Endothelial cell (in vitro differentiated cells): ENCODE measurements around the gene VLDLR. TPM values are rescaled to one million over a fixed set of nuclear protein-coding genes. Genes with fewer than 3 reads are reported as not detected.

Source experiments
- DNase-seq: peaks from one replicate; pipeline ENCODE4 v3.0.0; 2021; ENCODE audit warnings: low spot score
- H3K27ac Mint-ChIP-seq: one replicate; pipeline ENCODE4 v1.8.0; 2021; ENCODE audit warnings: mixed read lengths, inconsistent platforms; ENCODE audit not compliant: unreplicated experiment
- H3K27me3 Mint-ChIP-seq: one replicate; pipeline ENCODE4 v1.8.0; 2021; ENCODE audit warnings: mild to moderate bottlenecking, moderate library complexity, mixed read lengths, inconsistent platforms; ENCODE audit not compliant: unreplicated experiment
- H3K36me3 Mint-ChIP-seq: one replicate; pipeline ENCODE4 v1.8.0; 2021; ENCODE audit warnings: mild to moderate bottlenecking, low read depth, mixed read lengths, inconsistent platforms; ENCODE audit not compliant: unreplicated experiment
- H3K4me1 Mint-ChIP-seq: one replicate; pipeline ENCODE4 v1.8.0; 2021; ENCODE audit warnings: mild to moderate bottlenecking, mixed read lengths, inconsistent platforms; ENCODE audit not compliant: unreplicated experiment
- H3K4me3 Mint-ChIP-seq: one replicate; pipeline ENCODE4 v1.8.0; 2021; ENCODE audit warnings: mild to moderate bottlenecking, mixed read lengths, inconsistent platforms; ENCODE audit not compliant: unreplicated experiment
- H3K9me3 Mint-ChIP-seq: one replicate; pipeline ENCODE4 v1.8.0; 2021; ENCODE audit warnings: mixed read lengths, inconsistent platforms; ENCODE audit not compliant: unreplicated experiment
- total RNA-seq: library from RNA; stranded (reverse); fragmentation: NEBNext Ultra II Directional; extraction: Animal tissue kit (Norgen Biotek cat#: 25700); gene quantifications from one replicate; pipeline ENCODE4 v1.2.1, GENCODE V29; 2021; ENCODE audit not compliant: unreplicated experiment
- TF ChIP-seq, protein P1 (sequence below): fragments of 200-600 bp; sonication (generic); IDR thresholded peaks from one replicate; pipeline ENCODE4 v1.5.0; 2021; ENCODE audit warnings: antibody characterized with exemption; ENCODE audit not compliant: unreplicated experiment

Gene VLDLR
- total RNA-seq, 1 donor from 2014 or later = 4.4 TPM

DNA sequence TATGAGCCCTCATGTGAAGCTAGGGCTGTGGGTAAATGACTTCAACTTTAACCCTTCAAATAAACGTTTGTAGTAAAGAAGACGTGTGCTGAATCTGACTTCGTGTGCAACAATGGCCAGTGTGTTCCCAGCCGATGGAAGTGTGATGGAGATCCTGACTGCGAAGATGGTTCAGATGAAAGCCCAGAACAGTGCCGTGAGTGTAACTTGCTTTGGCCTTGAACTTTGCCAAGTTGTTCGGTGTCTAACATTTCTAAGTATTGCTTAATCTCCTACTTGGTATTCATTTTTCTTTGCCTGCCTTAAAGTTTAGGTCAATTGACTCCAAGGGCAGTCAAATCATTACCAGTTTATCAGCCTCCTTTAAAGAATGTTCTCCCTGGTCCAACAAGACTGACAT lies 18.2 kb downstream of the VLDLR start:
- TF ChIP-seq, protein P1, sequence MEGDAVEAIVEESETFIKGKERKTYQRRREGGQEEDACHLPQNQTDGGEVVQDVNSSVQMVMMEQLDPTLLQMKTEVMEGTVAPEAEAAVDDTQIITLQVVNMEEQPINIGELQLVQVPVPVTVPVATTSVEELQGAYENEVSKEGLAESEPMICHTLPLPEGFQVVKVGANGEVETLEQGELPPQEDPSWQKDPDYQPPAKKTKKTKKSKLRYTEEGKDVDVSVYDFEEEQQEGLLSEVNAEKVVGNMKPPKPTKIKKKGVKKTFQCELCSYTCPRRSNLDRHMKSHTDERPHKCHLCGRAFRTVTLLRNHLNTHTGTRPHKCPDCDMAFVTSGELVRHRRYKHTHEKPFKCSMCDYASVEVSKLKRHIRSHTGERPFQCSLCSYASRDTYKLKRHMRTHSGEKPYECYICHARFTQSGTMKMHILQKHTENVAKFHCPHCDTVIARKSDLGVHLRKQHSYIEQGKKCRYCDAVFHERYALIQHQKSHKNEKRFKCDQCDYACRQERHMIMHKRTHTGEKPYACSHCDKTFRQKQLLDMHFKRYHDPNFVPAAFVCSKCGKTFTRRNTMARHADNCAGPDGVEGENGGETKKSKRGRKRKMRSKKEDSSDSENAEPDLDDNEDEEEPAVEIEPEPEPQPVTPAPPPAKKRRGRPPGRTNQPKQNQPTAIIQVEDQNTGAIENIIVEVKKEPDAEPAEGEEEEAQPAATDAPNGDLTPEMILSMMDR = no peak
- Mint-ChIP-seq H3K4me3 (no peak overlapping the region), H3K27me3 (no peaks in the 10 kb centered on the region), H3K27ac (no peak overlapping the region), H3K4me1 (no peaks in the 10 kb centered on the region), H3K36me3 (peaks cover 4% of the 10 kb centered on the region), H3K9me3 (no peaks in the 10 kb centered on the region)
- no peak for DNase-seq

DNA sequence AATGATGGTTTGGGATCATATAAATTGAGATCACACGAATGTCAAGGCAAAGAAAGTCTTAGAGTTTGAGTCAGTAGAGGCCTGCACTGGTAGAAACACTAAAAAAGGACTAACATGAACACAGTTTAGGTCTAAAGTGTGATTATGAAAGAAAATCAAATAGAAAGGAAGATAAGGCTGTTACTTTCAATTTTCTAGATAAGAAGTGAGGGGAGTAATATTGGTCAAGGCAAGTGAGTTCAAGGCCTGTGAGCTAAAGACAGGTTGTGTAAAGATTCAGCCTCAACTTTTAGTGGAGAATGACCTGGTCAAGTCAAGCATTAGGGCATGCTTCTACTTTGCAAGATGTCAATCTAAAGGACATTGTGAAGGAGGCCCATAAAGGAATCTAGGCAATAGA lies 19.0 kb downstream of the VLDLR start:
- no peak for DNase-seq
- Mint-ChIP-seq H3K9me3 (no peaks in the 10 kb centered on the region), H3K27ac (no peak overlapping the region), H3K36me3 (peaks cover 4% of the 10 kb centered on the region), H3K4me1 (no peaks in the 10 kb centered on the region), H3K27me3 (no peaks in the 10 kb centered on the region), H3K4me3 (no peak overlapping the region)
- TF ChIP-seq, protein P1 = no peak

DNA sequence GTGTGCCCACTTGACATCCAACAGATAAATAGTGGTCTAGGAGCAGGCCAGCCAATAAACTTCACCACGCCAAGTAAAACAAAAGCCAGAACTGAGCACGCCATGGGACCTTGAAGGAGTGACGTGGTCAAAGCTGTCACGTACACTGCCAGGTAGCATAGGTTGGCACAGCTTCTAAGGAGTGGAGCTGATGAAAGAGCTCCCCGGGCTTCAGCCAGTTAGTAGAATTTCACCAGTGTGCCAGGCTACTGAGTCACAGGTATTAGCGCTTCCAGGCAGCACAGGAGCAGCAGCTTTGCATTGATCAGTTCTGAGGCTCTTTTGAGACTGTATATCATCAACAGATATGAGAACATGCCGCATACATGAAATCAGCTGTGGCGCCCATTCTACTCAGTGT lies 19.4 kb downstream of the VLDLR start:
- H3K9me3 Mint-ChIP-seq = no peaks in the 10 kb centered on the region
- no peak overlapping the region for H3K27ac Mint-ChIP-seq
- no peaks in the 10 kb centered on the region for H3K27me3 Mint-ChIP-seq
- TF ChIP-seq, protein P1 = no peak
- no peak for DNase-seq
- peaks cover 4% of the 10 kb centered on the region for H3K36me3 Mint-ChIP-seq
- H3K4me3 Mint-ChIP-seq = no peak overlapping the region
- H3K4me1 Mint-ChIP-seq = no peaks in the 10 kb centered on the region

DNA sequence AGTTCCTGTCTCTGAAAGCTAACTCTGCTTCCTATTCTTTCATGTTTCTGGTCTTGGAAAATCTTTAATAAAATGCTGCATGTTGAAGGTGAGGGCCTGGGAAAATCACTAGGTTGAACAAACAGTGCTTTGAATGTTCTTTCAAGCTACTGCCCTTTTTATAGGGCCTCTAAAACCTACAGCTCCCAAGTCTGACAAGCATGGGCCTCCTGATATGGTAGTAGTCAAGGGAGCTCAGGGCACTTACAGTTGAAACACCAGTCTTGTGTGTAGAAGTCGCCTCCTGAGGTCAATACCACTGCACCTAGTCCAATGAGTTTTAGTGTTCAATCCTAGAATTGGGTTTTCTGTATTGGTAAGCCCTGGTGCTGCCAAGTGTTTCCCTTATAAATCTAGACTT lies 20.5 kb downstream of the VLDLR start:
- TF ChIP-seq, protein P1 = no peak

DNA sequence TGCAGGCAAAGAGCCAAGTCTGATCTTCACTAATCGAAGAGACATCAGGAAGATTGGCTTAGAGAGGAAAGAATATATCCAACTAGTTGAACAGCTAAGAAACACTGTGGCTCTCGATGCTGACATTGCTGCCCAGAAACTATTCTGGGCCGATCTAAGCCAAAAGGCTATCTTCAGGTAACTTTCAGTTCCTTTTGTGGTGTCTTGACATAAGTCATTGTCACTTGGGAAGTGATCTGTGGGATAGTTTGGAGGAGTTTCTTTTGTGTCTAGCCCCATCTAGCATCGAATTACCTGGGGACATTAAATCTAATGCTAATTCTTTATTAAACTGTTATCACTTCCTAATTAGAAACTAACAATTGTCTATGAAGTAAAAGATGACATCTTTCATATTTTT lies 24.0 kb downstream of the VLDLR start:
- Mint-ChIP-seq H3K27ac (no peak overlapping the region), H3K4me1 (no peaks in the 10 kb centered on the region), H3K9me3 (no peaks in the 10 kb centered on the region), H3K4me3 (no peak overlapping the region), H3K36me3 (peaks cover 7% of the 10 kb centered on the region), H3K27me3 (peaks cover 3% of the 10 kb centered on the region)
- no peak for DNase-seq
- TF ChIP-seq, protein P1 = no peak

More for the DNA sequence above, 20.5 kb downstream of the VLDLR start:
- Mint-ChIP-seq H3K36me3 (peaks cover 7% of the 10 kb centered on the region), H3K27ac (no peak overlapping the region), H3K27me3 (no peaks in the 10 kb centered on the region), H3K9me3 (no peaks in the 10 kb centered on the region), H3K4me1 (no peaks in the 10 kb centered on the region), H3K4me3 (no peak overlapping the region)
- DNase-seq = no peak
